Measurements from ENCODE around the gene LRRC8B. TPM values are rescaled to one million over a fixed set of nuclear protein-coding genes. Genes with fewer than 3 reads are reported as not detected.

Gene LRRC8B
- total and polyA plus RNA-seq, 2 of the 13 experiments (the other 11 are each of a cell fraction or from before 2014, with no cell fraction given): 4.9 to 7.6 TPM

DNA sequence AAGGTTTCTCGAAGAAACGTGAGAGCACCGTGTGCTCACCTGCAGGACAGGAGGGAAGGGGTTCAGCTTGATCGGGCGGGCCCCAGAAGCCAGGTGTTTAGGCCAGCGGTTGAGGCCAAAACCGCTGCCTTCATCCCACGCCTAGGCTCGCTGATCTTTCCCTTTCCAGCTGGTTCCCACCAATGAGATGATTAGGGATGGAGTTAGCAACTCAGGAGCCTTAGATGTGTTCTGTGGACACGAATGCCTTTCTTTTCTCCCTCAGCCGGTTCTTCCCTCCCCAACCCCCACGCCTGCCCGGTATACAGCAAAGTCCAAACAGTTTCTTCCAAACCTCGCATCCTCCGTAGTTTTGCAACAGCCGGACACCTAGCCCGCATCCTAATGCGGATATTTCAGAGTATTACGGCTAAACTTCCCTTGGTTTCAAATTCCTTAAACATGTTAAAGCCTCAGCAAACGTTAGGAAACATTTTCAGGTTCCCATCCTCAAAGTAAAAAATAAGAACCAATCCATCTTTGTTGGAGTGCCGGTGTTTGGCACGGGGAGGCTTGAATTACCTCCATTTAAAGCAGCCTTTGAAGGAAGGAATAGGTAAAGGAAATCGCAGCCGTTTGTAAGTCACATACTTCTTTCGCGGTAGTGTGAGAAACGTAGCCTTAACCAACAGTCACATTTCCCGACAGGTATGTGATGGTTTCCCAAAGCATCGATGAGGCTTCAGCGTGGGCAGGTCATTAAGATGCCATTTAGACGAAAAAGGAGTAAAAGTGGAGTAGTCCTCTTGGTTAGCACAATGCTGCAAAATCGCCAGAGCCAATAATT is 109.4 kb downstream of the LRRC8B start:
- Histone ChIP-seq H3K4me1 (ENCODE audit: insufficient read depth, low read length) (peaks cover 21% of the 10 kb centered on the region), H3K9ac (ENCODE audit: insufficient read depth, low read depth, low read length) (no peak overlapping the region), H3K27me3 (ENCODE audit: control insufficient read depth in 1 of 2, insufficient read depth in 2 of 2, low read length in 2 of 2) (peaks cover 0 to 45% of the 10 kb centered on the region in 2 experiments; a peak in 4 of 5 replicates), H4K20me1 (ENCODE audit: insufficient read depth, low read length) (no peaks in the 10 kb centered on the region), H2AFZ (ENCODE audit: low read length) (no peak overlapping the region), H3K36me3 (replicated peaks in 1 of 2; ENCODE audit: control insufficient read depth in 1 of 2, insufficient read depth in 2 of 2, low read length in 2 of 2) (no peaks in the 10 kb centered on the region), H3K4me2 (ENCODE audit: low read depth, low read length) (peak overlapping the region; percentile 98), H3K79me2 (ENCODE audit: insufficient read depth, low read length) (no peaks in the 10 kb centered on the region), H3K27ac (ENCODE audit: extremely low read length, insufficient read depth, low read length) (no peak overlapping the region), H3K4me3 (replicated peaks in 1 of 3; ENCODE audit: insufficient read depth in 1 of 3, low read depth in 2 of 3, low read length in 3 of 3) (peak overlapping the region in 2 of 3 experiments; percentile 61 to 86; a peak in 5 of 6 replicates), H3K9me3 (ENCODE audit: low read length) (no peaks in the 10 kb centered on the region)
- peak; percentile 4 for FAIRE-seq
- POLR2A ChIA-PET: no interaction called here
- intact Hi-C loops (cut with micrococcal nuclease; ENCODE audit: unreplicated experiment) (loop anchor here (1.0 kb wide), 1 partner anchor 128 kb away; no protein-coding TSS in a partner anchor), in situ Hi-C loops (cut with HindIII; ENCODE audit: extremely low pct_ligation_motif_present, low pct_unique_long_range_greater_than_20kb) (no loop called here)
- BruUV-seq (replicated peaks): no TSS peak
- peak; percentile 21 for TF ChIP-seq IKZF4 (CRISPR knock-in tag; IDR thresholded peaks at IDR 0.05; ENCODE audit: borderline replicate concordance, low read depth, not compliant biosample characterization)
- TF ChIP-seq ZFX (CRISPR knock-in tag; IDR thresholded peaks at IDR 0.05; ENCODE audit: low read depth): 0 out of 2 replicates have a peak, but pooled peaks have one; percentile 5
- TF ChIP-seq GZF1 (CRISPR knock-in tag; IDR thresholded peaks at IDR 0.05): peak; percentile 96
- no peak for TF ChIP-seq EP300 (IDR thresholded peaks at IDR 0.05; ENCODE audit: low read depth in 2 of 2, low read length in 2 of 2)
- no peak for TF ChIP-seq EP300 (CRISPR knock-in tag; IDR thresholded peaks at IDR 0.05; ENCODE audit: borderline replicate concordance)
- 0 out of 2 replicates have a peak, but pooled peaks have one; percentile 10 for TF ChIP-seq KLF6 (CRISPR knock-in tag; IDR thresholded peaks at IDR 0.05)
- TF ChIP-seq, protein P1, sequence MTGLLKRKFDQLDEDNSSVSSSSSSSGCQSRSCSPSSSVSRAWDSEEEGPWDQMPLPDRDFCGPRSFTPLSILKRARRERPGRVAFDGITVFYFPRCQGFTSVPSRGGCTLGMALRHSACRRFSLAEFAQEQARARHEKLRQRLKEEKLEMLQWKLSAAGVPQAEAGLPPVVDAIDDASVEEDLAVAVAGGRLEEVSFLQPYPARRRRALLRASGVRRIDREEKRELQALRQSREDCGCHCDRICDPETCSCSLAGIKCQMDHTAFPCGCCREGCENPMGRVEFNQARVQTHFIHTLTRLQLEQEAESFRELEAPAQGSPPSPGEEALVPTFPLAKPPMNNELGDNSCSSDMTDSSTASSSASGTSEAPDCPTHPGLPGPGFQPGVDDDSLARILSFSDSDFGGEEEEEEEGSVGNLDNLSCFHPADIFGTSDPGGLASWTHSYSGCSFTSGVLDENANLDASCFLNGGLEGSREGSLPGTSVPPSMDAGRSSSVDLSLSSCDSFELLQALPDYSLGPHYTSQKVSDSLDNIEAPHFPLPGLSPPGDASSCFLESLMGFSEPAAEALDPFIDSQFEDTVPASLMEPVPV (CRISPR knock-in tag; IDR thresholded peaks at IDR 0.05): 0 out of 2 replicates have a peak, but pooled peaks have one; percentile 21
- 0 out of 2 replicates have a peak, but pooled peaks have one; percentile 40 for TF ChIP-seq ZSCAN29 (CRISPR knock-in tag; conservative IDR thresholded peaks at IDR 0.05)
- TF ChIP-seq, protein P2, sequence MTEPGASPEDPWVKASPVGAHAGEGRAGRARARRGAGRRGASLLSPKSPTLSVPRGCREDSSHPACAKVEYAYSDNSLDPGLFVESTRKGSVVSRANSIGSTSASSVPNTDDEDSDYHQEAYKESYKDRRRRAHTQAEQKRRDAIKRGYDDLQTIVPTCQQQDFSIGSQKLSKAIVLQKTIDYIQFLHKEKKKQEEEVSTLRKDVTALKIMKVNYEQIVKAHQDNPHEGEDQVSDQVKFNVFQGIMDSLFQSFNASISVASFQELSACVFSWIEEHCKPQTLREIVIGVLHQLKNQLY (CRISPR knock-in tag; IDR thresholded peaks at IDR 0.05): no peak
- TF ChIP-seq KDM2A (CRISPR knock-in tag; IDR thresholded peaks at IDR 0.05; ENCODE audit: borderline replicate concordance, low read depth): peak; percentile 11; the same call in 1 of the 2 replicates
- no peak for TF ChIP-seq ZNF878 (CRISPR knock-in tag; IDR thresholded peaks at IDR 0.05)
- 17% methylated on average over 23 of the region's 32 CpGs for WGBS (ENCODE audit: low lambda C conversion rate)
- DNase-seq (ENCODE audit: low spot score): no peak
- peak; percentile 8 for ATAC-seq
- CTCF ChIA-PET (ENCODE audit: low intra/inter-chr PET ratio, low total read pairs): no interaction called here
